GM21515 (cell line): Measurements from ENCODE around the gene DCAF6.

Experiments used
- ATAC-seq: cut with Tn5 transposase; IDR thresholded peaks from one replicate; pipeline ENCODE4 v1.9.1; 2021; ENCODE audit not compliant: unreplicated experiment

The DCAF6 gene

DNA sequence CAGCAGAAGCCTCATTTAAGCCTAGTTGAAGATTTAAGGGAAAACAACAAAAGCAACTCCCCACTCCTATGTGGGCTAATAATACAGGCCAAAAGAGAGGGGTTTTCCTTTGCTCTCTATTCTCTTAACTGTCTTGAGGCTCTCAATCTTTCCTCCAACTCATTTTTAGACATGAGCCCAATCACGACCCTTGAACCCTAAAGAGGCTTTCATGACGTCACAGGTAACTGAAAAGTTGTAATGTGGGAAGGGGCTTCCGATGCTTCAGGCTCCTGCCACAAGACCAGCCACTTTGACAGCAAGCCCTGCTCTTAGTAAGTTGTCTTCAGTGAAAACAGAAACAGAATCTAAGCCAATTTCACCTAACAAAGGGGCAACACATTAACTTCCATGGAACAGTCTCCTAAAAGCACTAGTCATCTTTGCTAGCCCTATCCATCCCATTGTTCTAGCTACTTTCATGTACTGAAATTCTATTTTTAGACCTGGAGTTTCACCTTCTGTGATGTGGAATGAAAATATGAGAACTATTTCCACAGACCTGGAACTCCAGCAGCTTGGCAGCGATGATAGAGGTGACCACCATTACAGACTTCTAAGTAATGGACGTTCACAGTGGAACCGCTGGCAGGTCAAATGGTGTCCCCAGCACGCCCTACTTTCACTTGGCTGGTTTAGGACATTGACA lies 164.0 kb downstream of the DCAF6 start:
- no peak for ATAC-seq

- ATAC-seq = no peak
Observed at GRCh38 chr1:168101336-168101735, 164.9 kb downstream of the DCAF6 start.

GRCh38 chr1:168102487-168102886 lies 166.0 kb downstream of the DCAF6 start:
- ATAC-seq = no peak

GRCh38 chr1:168104535-168104934 lies 168.1 kb downstream of the DCAF6 start:
- ATAC-seq = no peak

DNA sequence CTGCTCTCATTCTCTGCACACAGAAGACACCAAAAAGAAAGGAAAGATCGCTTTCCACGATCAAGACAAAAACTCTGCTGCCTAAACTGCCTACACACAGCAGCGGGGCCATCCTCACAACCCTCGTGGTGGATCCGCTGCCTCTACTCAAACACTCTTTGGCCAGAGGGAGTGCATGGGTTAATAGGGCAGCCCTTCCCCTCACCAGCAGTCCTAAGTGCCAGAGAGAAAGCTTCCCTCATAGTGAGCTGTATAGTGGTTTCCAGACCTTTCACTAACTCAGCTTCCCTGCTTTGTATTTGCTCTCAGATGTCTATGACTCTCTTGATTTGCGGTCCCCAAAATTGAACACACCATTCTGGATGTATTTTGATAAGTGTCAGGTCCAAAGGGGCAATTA lies 169.4 kb downstream of the DCAF6 start:
- no peak for ATAC-seq

DNA sequence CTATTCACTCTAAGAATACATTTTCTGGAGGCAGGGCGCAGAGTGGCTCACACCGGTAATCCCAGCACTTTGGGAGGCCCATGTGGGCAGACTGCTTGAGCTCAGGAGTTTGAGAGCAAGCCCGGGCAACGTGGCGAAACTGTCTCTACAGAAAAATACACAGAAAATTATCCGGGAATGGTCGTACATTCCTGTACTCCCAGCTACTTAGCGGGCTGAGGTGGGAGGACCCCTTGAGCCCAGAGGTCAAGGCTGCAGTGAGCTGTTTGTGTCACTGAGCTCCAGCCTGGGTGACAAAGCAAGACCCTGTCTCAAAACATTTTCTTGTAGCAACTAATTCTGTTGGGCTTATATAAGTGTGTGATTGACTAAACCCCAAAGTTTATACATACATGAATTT lies 169.8 kb downstream of the DCAF6 start:
- ATAC-seq = no peak

- ATAC-seq = no peak
Observed at GRCh38 chr1:168110896-168111545, 174.5 kb downstream of the DCAF6 start.

DNA sequence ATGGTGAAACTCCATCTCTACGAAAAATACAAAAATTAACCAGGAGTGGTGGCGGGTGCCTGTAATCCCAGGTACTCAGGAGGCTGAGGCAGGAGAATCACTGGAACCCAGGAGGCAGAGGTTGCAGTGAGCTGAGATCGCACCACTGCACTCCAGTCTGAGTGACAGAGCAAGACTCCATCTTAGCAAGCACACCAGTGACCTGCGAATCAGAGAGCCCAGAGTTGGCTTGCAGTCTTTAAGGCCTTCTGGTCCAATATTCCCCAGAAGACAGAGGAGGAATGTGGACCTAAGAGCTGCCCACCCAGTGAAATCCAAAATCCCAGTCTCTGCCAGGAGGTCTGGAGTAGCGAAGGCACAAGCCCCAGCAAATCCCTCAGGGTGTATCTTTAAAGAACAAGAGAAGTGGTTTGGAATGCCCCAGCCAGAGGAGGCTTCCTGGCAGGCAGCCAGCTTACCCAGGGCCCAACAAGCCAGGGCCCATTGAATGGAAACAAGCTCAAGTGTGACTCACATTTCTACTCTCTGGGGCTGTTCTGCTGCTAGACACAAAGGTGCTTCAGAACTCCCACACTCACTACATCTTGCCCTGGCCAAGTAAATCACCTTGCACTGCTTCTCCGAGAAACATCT lies 176.3 kb downstream of the DCAF6 start:
- ATAC-seq = no peak

DNA sequence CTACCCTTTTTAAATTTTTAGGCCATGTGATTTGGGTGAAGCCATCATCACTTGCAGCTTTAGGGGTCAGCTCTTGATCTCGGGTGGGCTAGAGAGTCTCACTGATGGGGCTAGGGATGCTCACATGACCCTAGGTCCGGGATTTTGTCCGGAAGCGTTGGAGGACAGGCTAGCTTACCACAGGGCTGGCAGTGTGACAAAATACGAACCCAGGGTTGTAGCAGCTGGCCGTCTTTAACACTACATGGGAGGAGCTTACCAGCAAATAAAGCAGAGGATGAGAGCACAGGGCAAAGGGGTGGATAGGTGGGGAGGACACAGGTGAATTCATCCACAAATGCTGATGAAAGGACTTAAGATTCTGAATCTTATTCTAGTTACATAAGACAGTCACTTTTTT lies 178.4 kb downstream of the DCAF6 start:
- ATAC-seq = no peak

GRCh38 chr1:168116327-168116799 lies 179.9 kb downstream of the DCAF6 start:
- ATAC-seq = no peak

GRCh38 chr1:168119750-168120149 lies 183.3 kb downstream of the DCAF6 start:
- no peak for ATAC-seq

DNA sequence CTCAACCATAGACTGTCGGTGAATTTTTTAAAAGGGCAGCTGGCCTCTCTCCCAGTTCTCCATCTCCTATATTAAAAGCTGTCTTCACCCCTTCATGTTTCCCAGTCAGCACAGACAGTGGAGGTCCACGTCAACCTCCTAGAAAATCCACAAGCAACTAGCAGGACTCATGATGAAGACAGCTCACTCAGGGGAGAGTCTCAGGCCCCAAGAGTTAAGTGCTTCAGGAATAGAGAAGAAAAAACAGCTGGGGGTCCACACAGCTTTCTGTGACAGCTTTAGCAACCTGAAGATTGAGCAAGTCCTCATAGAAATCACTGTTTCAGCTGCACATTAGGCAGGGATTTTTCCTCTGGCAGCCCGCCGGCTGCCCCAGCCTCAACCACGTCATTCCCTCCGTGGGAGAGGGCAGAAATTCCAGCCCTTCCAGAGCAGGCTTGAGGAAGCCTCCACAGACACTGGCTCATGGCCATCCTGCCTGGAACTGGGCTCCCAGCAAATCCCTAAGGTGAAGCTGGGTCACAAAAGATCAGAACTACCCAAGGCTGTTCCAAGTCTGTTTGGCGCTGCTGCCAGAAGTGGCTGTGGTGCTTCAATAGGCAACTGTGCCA lies 185.0 kb downstream of the DCAF6 start:
- ATAC-seq = no peak

DNA sequence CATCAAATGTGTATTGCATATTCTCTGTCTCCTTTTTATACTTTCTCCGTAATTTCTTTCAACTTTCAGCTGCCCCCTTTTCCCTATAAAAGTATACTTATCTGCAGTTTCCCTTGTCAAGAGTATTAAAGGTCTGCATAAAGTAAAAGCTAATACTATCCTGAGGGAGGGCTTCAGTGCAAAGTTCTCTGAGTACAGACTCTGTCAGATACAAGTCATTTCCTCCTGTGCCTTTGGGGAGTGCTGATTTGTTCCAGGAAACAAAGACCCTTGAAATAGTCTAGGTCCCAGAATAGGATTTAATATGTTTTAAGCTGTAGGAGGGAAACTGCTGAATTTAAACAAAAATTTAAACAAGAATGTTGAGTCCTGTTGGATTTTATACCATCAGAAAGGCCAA lies 188.6 kb downstream of the DCAF6 start:
- no peak for ATAC-seq
